A673 (cell line): Measurements from ENCODE around the gene ENGASE.

ENCODE experiments used
- EZH2 ChIP-seq: fragments of 200-600 bp; sonication (generic); IDR thresholded peaks from 2 replicates; pipeline ENCODE4 v1.6.1; 2017; ENCODE audit warnings: borderline replicate concordance, low read depth, mild to moderate bottlenecking, mixed read lengths, antibody characterized with exemption, low read length; ENCODE audit not compliant: poor library complexity, severe bottlenecking
- TF ChIP-seq, protein P1 (sequence below): fragments of 300-800, 200-600 bp; sonication (generic); conservative IDR thresholded peaks from 2 replicates; pipeline ENCODE4 v1.5.1; 2017; ENCODE audit warnings: low read depth, mild to moderate bottlenecking, antibody characterized with exemption, low read length, moderate library complexity, mixed read lengths

- TF ChIP-seq, protein P1, sequence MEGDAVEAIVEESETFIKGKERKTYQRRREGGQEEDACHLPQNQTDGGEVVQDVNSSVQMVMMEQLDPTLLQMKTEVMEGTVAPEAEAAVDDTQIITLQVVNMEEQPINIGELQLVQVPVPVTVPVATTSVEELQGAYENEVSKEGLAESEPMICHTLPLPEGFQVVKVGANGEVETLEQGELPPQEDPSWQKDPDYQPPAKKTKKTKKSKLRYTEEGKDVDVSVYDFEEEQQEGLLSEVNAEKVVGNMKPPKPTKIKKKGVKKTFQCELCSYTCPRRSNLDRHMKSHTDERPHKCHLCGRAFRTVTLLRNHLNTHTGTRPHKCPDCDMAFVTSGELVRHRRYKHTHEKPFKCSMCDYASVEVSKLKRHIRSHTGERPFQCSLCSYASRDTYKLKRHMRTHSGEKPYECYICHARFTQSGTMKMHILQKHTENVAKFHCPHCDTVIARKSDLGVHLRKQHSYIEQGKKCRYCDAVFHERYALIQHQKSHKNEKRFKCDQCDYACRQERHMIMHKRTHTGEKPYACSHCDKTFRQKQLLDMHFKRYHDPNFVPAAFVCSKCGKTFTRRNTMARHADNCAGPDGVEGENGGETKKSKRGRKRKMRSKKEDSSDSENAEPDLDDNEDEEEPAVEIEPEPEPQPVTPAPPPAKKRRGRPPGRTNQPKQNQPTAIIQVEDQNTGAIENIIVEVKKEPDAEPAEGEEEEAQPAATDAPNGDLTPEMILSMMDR, result no peak
- no peak for TF ChIP-seq EZH2
These were observed 32.8 kb upstream of the ENGASE start for GRCh38 chr17:79041723-79042420.
